Lower lobe of right lung (tissue), 2 donors: ENCODE measurements around the gene CCDC120. TPM values are rescaled to one million over a fixed set of nuclear protein-coding genes. Genes with fewer than 3 reads are reported as not detected.
A peak's percentile ranks its signal among the peaks of the same experiment; 100 is the strongest.

Source experiments
- ATAC-seq, 2 donors: fragments of 200-7000 bp; cut with Tn5 transposase; one replicate each; pipeline ENCODE4 v1.9.1; 2020 to 2022; ENCODE audit warnings: mild to moderate bottlenecking in 2 of 2, moderate library complexity in 2 of 2
- DNase-seq: peaks from one replicate; pipeline ENCODE4 v3.0.0-alpha.2; 2020
- H3K27ac ChIP-seq: fragments of 200-600 bp; one replicate; pipeline ENCODE4 v1.8.0; 2022
- H3K27me3 ChIP-seq: fragments of 200-600 bp; one replicate; pipeline ENCODE4 v1.8.0; 2022; ENCODE audit warnings: low read depth
- H3K36me3 ChIP-seq: fragments of 200-600 bp; one replicate; pipeline ENCODE4 v1.8.0; 2022; ENCODE audit warnings: mild to moderate bottlenecking
- H3K4me1 ChIP-seq: fragments of 200-600 bp; one replicate; pipeline ENCODE4 v1.8.0; 2022
- H3K4me3 ChIP-seq: fragments of 200-600 bp; one replicate; pipeline ENCODE4 v1.8.0; 2022; ENCODE audit warnings: mild to moderate bottlenecking
- H3K9me3 ChIP-seq: fragments of 200-600 bp; one replicate; pipeline ENCODE4 v1.8.0; 2022
- CTCF ChIP-seq: fragments of 200-600 bp; IDR thresholded peaks from one replicate; pipeline ENCODE4 v1.8.0; 2022; ENCODE audit warnings: antibody characterized with exemption, mild to moderate bottlenecking
- intact Hi-C: fragments of 100-400 bp; cut with DNase I; formaldehyde crosslinking; loops from one replicate; pipeline ENCODE4 v1.11.0; 2022
- total RNA-seq: library from RNA; stranded (reverse); fragmentation: NEBNext Ultra II Directional; extraction: Animal tissue kit (Norgen Biotek cat#: 25700); gene quantifications from one replicate; pipeline ENCODE4 v1.2.1, GENCODE V29; 2021
- donor health status: DM: no; HTN: yes; CAD: no; lungs with severe emphysema.

CCDC120 gene
- total RNA-seq, 1 donor from 2014 or later: 9.5 TPM

- H3K36me3 ChIP-seq: no peaks in the 10 kb centered on the region
- H3K27ac ChIP-seq: peak overlapping the region; percentile 82
- ATAC-seq: peak; percentile 98 to 99
- no peaks in the 10 kb centered on the region for H3K27me3 ChIP-seq
- peak; percentile 93 for DNase-seq
- TF ChIP-seq CTCF: no peak
- intact Hi-C loops: no loop called here
- H3K9me3 ChIP-seq: no peaks in the 10 kb centered on the region
- peak overlapping the region; percentile 63 for H3K4me3 ChIP-seq
- H3K4me1 ChIP-seq: no peaks in the 10 kb centered on the region
These were observed 42.2 kb downstream of the CCDC120 start for GRCh38 chrX:49100704-49101628.

DNA sequence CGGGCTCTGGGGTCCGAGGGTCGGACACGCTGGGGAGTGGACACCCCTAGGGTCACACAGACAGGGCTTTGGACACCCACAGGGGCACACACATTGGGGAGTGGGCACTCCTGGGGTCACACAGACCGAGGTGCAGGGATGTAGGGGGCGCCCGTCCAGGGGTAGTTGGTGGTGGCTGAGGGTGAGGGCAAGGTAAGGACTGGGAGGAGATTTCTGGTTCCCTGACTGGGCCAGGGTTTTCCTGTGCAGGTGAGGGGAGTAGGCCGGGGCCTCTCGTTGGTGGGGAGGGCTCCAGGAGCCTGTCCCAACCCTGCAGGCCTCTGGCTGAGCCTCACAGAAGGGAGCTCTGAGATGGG lies 42.8 kb downstream of the CCDC120 start:
- Histone ChIP-seq H3K36me3 (no peaks in the 10 kb centered on the region), H3K27ac (peak overlapping the region; percentile 82), H3K4me3 (peak overlapping the region; percentile 63), H3K4me1 (no peaks in the 10 kb centered on the region), H3K9me3 (no peaks in the 10 kb centered on the region), H3K27me3 (no peaks in the 10 kb centered on the region)
- no peak for TF ChIP-seq CTCF
- ATAC-seq (no peak), DNase-seq (no peak)
- intact Hi-C loops: no loop called here

GRCh38 chrX:49102190-49102589 lies 43.4 kb downstream of the CCDC120 start:
- H3K36me3 ChIP-seq: no peaks in the 10 kb centered on the region
- no peaks in the 10 kb centered on the region for H3K27me3 ChIP-seq
- intact Hi-C loops: no loop called here
- no peaks in the 10 kb centered on the region for H3K9me3 ChIP-seq
- no peak for ATAC-seq
- TF ChIP-seq CTCF: no peak
- no peak overlapping the region for H3K27ac ChIP-seq
- no peaks in the 10 kb centered on the region for H3K4me1 ChIP-seq
- no peak for DNase-seq
- no peak overlapping the region for H3K4me3 ChIP-seq

DNA sequence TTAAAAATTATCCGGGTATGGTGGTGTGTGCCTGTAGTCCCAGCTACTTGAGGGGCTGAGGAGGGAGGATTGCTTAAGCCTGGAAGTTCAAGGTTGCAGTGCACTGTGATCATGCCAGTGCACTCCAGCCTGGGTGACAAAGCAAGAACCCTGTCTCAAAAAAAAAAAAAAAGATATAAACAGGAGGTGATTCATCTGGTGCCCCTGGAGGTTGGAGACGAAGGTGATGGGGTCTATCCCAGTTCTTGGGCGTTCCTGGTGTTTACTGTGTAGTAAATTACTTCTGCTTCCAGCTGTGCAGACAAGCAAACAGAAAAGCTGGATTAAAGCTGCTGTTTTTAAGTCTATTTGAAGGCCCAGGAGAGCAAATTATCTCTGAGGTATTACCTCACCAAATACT lies 44.8 kb downstream of the CCDC120 start:
- ATAC-seq (no peak), DNase-seq (no peak)
- no peaks in the 10 kb centered on the region for H3K9me3 ChIP-seq
- no peaks in the 10 kb centered on the region for H3K36me3 ChIP-seq
- TF ChIP-seq CTCF: no peak
- intact Hi-C loops: no loop called here
- H3K4me1 ChIP-seq: no peaks in the 10 kb centered on the region
- H3K4me3 ChIP-seq: no peak overlapping the region
- H3K27me3 ChIP-seq: no peaks in the 10 kb centered on the region
- H3K27ac ChIP-seq: no peak overlapping the region

GRCh38 chrX:49106296-49106695 lies 47.5 kb downstream of the CCDC120 start:
- Histone ChIP-seq H3K4me3 (no peak overlapping the region), H3K27me3 (no peaks in the 10 kb centered on the region), H3K9me3 (no peaks in the 10 kb centered on the region), H3K4me1 (no peaks in the 10 kb centered on the region), H3K36me3 (no peaks in the 10 kb centered on the region), H3K27ac (no peak overlapping the region)
- intact Hi-C loops: no loop called here
- DNase-seq: no peak
- no peak for ATAC-seq
- TF ChIP-seq CTCF: no peak
